Jurkat, Clone E6-1 (cell line): ENCODE measurements around the gene PRADC1.
"Not testable (repeated sequence)": the region's sequence is repeated elsewhere in the genome, so short reads cannot be mapped to it uniquely, and the experiment has no call there.

Experiments used
- DNase-seq: peaks from one replicate; pipeline ENCODE4 v3.0.0-alpha.2; 2011; ENCODE audit warnings: low read depth, low spot score
- H3K4me3 ChIP-seq: 2 replicates; pipeline ENCODE4 v1.5.1; 2011; ENCODE audit warnings: mild to moderate bottlenecking, low read length, control low read depth, moderate library complexity

The PRADC1 gene

GRCh38 chr2:73212448-73213176 is 20.4 kb downstream of the PRADC1 start:
- DNase-seq, result peak; percentile 68
- H3K4me3 ChIP-seq, result no peak overlapping the region

- DNase-seq, result no peak
- no peak overlapping the region for H3K4me3 ChIP-seq
Observed at GRCh38 chr2:73212098-73212447, 21.0 kb downstream of the PRADC1 start.

GRCh38 chr2:73210696-73211095 is 22.3 kb downstream of the PRADC1 start:
- DNase-seq, result no peak
- H3K4me3 ChIP-seq, result no peak overlapping the region

GRCh38 chr2:73210019-73210418 is 23.0 kb downstream of the PRADC1 start:
- no peak for DNase-seq
- no peak overlapping the region for H3K4me3 ChIP-seq

GRCh38 chr2:73208258-73208657 is 24.8 kb downstream of the PRADC1 start:
- H3K4me3 ChIP-seq, result no peak overlapping the region
- no peak for DNase-seq

GRCh38 chr2:73205611-73206010 is 27.4 kb downstream of the PRADC1 start:
- DNase-seq, result no peak

GRCh38 chr2:73203055-73203681 is 29.9 kb downstream of the PRADC1 start:
- no peak overlapping the region for H3K4me3 ChIP-seq
- DNase-seq, result no peak

More at GRCh38 chr2:73205611-73206010, 27.4 kb downstream of the PRADC1 start:
- no peak overlapping the region for H3K4me3 ChIP-seq

GRCh38 chr2:73202156-73203054 is 30.6 kb downstream of the PRADC1 start, which contains the start of gene NOTO:
Gene NOTO (plus strand): TSS chr2:73202574. CDS start chr2:73202667, 93 bp downstream.
- DNase-seq, result no peak
- no peak within 1 kb of the TSS for H3K4me3 ChIP-seq

GRCh38 chr2:73200281-73200680 is 32.8 kb downstream of the PRADC1 start:
- H3K4me3 ChIP-seq, DNase-seq: not testable (repeated sequence)

- no peak for DNase-seq
- no peak overlapping the region for H3K4me3 ChIP-seq
Observed at GRCh38 chr2:73197579-73197978, 35.5 kb downstream of the PRADC1 start.

- no peak overlapping the region for H3K4me3 ChIP-seq
- DNase-seq, result no peak
Observed at GRCh38 chr2:73187549-73187948, 45.5 kb downstream of the PRADC1 start.

- DNase-seq, result no peak
- H3K4me3 ChIP-seq, result no peak overlapping the region
Observed at GRCh38 chr2:73185965-73186364, 47.1 kb downstream of the PRADC1 start.
